Measurements from ENCODE around the gene ZNF460. TPM values are rescaled to one million over a fixed set of nuclear protein-coding genes. Genes with fewer than 3 reads are reported as not detected.
A peak's percentile ranks its signal among the peaks of the same experiment; 100 is the strongest.

The ZNF460 gene
- total RNA-seq, 2 donors from 2014 or later, result 28.5 to 35.1 TPM

DNA sequence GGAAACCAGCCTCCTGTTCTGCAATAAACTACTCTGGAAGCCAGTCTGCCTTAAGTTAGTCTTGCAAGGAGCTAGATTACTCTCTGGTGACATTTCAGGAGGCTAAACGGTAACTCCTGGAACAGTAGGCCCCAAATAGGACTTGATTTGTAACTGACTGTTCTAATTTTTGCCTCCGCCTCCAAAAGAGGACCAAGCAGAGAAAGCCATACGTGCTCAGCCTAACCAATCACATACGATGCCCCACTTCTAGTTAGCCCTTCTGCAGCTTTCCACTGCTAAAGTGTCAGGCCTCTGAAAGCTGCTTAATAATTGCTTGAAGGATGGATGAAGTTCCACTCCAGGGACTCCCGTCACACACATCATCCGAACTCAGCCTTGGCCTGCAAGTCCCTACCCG, 39.1 kb upstream of the ZNF460 start:
- TF ChIP-seq, protein P1, sequence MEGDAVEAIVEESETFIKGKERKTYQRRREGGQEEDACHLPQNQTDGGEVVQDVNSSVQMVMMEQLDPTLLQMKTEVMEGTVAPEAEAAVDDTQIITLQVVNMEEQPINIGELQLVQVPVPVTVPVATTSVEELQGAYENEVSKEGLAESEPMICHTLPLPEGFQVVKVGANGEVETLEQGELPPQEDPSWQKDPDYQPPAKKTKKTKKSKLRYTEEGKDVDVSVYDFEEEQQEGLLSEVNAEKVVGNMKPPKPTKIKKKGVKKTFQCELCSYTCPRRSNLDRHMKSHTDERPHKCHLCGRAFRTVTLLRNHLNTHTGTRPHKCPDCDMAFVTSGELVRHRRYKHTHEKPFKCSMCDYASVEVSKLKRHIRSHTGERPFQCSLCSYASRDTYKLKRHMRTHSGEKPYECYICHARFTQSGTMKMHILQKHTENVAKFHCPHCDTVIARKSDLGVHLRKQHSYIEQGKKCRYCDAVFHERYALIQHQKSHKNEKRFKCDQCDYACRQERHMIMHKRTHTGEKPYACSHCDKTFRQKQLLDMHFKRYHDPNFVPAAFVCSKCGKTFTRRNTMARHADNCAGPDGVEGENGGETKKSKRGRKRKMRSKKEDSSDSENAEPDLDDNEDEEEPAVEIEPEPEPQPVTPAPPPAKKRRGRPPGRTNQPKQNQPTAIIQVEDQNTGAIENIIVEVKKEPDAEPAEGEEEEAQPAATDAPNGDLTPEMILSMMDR (IDR thresholded peaks at IDR 0.05), result no peak
- DNase-seq, result no peak
- intact Hi-C loops (cut with DNase I), result loop anchor here (5.0 kb wide), 1 partner anchor 41 kb away; the partner anchor contains the start of gene ZNF460
- H3K9me3 ChIP-seq, result no peaks in the 10 kb centered on the region
- H3K36me3 ChIP-seq, result no peaks in the 10 kb centered on the region
- peaks cover 17% of the 10 kb centered on the region for H3K4me1 ChIP-seq
- peak overlapping the region; percentile 80 for H3K27ac ChIP-seq
- peak overlapping the region; percentile 94 for H3K4me3 ChIP-seq
- peak overlapping the region; percentile 79 to 88 for H3K9ac ChIP-seq (ENCODE audit: low read depth in 2 of 2, low read length in 2 of 2)
- no peaks in the 10 kb centered on the region for H3K27me3 ChIP-seq

DNA sequence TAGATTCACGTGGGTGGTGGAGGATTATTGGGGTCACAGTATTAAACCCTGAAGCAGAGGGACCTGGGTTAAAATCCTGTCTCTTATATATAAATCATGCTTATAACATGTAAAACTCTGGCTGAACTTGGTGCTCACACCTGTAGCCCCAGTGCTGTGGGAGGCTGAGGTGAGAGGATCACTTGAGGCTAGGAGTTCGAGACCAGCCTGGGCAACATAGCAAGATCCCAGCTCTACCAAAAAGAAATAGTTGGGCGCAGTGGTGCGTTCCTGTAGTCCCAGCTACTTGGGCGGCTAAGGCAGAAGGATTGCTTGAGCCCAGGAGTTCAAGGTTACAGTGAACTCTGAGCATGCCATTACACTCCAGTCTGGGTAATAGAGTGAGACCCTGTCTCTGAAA, 37.5 kb upstream of the ZNF460 start:
- intact Hi-C loops (cut with DNase I), result loop anchor here (5.0 kb wide), 1 partner anchor 39 kb away; the partner anchor contains the start of gene ZNF460

DNA sequence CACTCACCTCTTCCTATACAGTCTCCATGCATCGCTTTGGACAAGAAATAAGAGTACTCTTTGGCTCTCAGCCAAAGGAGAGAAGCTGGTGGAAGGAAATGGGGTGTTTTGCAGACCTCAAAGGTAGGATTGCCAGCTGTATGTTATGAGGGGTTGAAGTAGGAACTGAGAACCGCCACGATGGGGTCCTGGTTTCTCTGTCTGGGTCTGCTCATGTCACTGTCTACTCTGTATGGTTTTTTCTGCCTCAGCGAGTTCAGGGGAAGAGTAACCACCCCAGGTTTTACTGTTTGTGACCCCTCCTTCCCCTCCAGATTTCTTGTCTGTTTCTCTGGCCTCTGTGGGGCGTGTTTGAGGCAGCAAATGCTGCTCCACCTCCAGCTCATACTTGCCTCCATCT, 35.8 kb upstream of the ZNF460 start:
- Histone ChIP-seq H3K27me3 (no peaks in the 10 kb centered on the region), H3K4me1 (peaks cover 17% of the 10 kb centered on the region), H3K36me3 (peaks cover 7% of the 10 kb centered on the region), H3K4me3 (no peak overlapping the region), H3K9ac (ENCODE audit: low read depth in 2 of 2, low read length in 2 of 2) (no peak overlapping the region), H3K9me3 (no peaks in the 10 kb centered on the region), H3K27ac (no peak overlapping the region)
- TF ChIP-seq, protein P1 (IDR thresholded peaks at IDR 0.05), result no peak
- intact Hi-C loops (cut with DNase I), result loop anchor here (5.0 kb wide), 1 partner anchor 38 kb away; the partner anchor contains the start of gene ZNF460
- no peak for DNase-seq

More for the DNA sequence above, 37.5 kb upstream of the ZNF460 start:
- peaks cover 17% of the 10 kb centered on the region for H3K4me1 ChIP-seq
- no peaks in the 10 kb centered on the region for H3K9me3 ChIP-seq
- no peak overlapping the region for H3K4me3 ChIP-seq
- DNase-seq, result no peak
- TF ChIP-seq, protein P1 (IDR thresholded peaks at IDR 0.05), result no peak
- no peaks in the 10 kb centered on the region for H3K36me3 ChIP-seq
- H3K27ac ChIP-seq, result no peak overlapping the region
- H3K9ac ChIP-seq (ENCODE audit: low read depth in 2 of 2, low read length in 2 of 2), result no peak overlapping the region
- H3K27me3 ChIP-seq, result no peaks in the 10 kb centered on the region

DNA sequence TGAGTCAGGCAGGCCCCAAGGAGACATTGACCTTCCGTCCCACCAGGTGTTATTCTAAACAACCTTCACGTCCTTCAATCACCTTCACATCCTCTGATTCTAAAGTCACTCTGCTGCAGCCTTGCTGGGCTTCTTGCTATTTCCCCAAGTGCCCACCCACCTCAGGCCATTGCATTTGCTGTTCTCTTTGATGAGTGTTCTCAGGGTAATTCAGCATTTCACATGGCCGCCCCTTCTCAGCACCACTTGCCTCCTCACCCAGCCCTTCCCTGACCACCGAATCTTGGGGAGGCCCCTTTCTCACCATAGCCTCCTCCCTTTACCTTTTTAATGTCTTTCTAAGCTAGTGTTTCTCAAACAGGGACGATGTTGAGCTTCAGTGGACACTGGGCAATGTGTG, 35.2 kb upstream of the ZNF460 start:
- H3K27me3 ChIP-seq, result no peaks in the 10 kb centered on the region
- H3K4me3 ChIP-seq, result no peak overlapping the region
- H3K36me3 ChIP-seq, result peaks cover 7% of the 10 kb centered on the region
- H3K9me3 ChIP-seq, result no peaks in the 10 kb centered on the region
- no peak overlapping the region for H3K27ac ChIP-seq
- TF ChIP-seq, protein P1 (IDR thresholded peaks at IDR 0.05), result no peak
- no peak for DNase-seq
- peaks cover 17% of the 10 kb centered on the region for H3K4me1 ChIP-seq
- intact Hi-C loops (cut with DNase I), result no loop called here
- H3K9ac ChIP-seq (ENCODE audit: low read depth in 2 of 2, low read length in 2 of 2), result no peak overlapping the region

DNA sequence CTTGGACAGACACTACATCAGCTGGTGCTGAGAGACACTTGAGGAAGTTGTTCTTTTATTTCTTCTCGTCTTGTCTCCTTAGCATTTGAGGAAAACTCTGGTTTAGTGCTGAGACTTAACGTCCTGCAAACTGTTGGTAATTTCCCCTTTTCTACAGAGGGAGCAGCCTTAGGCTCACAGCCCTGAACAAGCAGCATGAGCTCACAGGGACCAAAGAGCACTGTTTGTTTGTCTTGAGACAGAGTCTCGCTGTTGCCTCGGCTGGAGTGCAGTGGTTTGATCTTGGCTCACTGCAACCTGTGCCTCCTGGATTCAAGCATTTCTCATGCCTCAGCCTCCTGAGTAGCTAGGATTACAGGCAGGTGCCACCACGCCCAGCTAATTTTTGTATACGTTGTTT, 34.3 kb upstream of the ZNF460 start:
- Histone ChIP-seq H3K9ac (ENCODE audit: low read depth in 2 of 2, low read length in 2 of 2) (no peak overlapping the region), H3K4me1 (peaks cover 17% of the 10 kb centered on the region), H3K4me3 (no peak overlapping the region), H3K27me3 (no peaks in the 10 kb centered on the region), H3K36me3 (peaks cover 7% of the 10 kb centered on the region), H3K27ac (no peak overlapping the region), H3K9me3 (no peaks in the 10 kb centered on the region)
- DNase-seq, result no peak
- intact Hi-C loops (cut with DNase I), result no loop called here
- TF ChIP-seq, protein P1 (IDR thresholded peaks at IDR 0.05), result no peak

Measured in colonic mucosa (tissue), 4 donors.